Esophagus squamous epithelium (tissue), 5 donors: ENCODE measurements around the gene ULK4. TPM values are rescaled to one million over a fixed set of nuclear protein-coding genes. Genes with fewer than 3 reads are reported as not detected.

Source experiments
- DNase-seq: peaks from one replicate; lab custom pipeline; 2025; lab: John Stamatoyannopoulos, UW
- H3K27ac ChIP-seq, 4 donors: fragments of 200-600 bp; sonication (generic); one replicate each; pipeline ENCODE4 v1.5.1; 2016 to 2019; ENCODE audit warnings: mild to moderate bottlenecking in 1 of 4
- H3K27me3 ChIP-seq, 4 donors: fragments of 200-600 bp; sonication (generic); 1 replicate in 3 of 4; 2 replicates in 1 of 4; pipeline versions ENCODE4 v1.5.1 to v1.6.0; 2017 to 2021; ENCODE audit warnings: antibody characterized with exemption in 1 of 4
- H3K36me3 ChIP-seq, 3 donors: fragments of 200-600 bp; sonication (generic); one replicate each; pipeline ENCODE4 v1.5.1; 2016 to 2019
- H3K4me1 ChIP-seq, 3 donors: fragments of 200-600 bp; sonication (generic); one replicate each; pipeline ENCODE4 v1.5.1; 2017 to 2019
- H3K4me3 ChIP-seq, 4 donors: fragments of 200-600 bp; sonication (generic); 1 replicate in 3 of 4; 2 replicates in 1 of 4; pipeline ENCODE4 v1.5.1; 2016 to 2019; ENCODE audit warnings: mild to moderate bottlenecking in 2 of 4, moderate library complexity in 1 of 4
- H3K9me3 ChIP-seq, 3 donors: fragments of 200-600 bp; sonication (generic); one replicate each; pipeline ENCODE4 v1.5.1; 2016 to 2019
- POLR2A ChIP-seq, 4 donors: fragments of 450-650 bp; IDR thresholded peaks; one replicate each; pipeline ENCODE4 v1.6.1; 2017; ENCODE audit warnings: antibody characterized with exemption in 4 of 4, mild to moderate bottlenecking in 4 of 4, moderate library complexity in 3 of 4
- WGBS, 2 donors: methylation state at CpG; one replicate each; pipeline ENCODE4 v1.1.5; 2018; 5-methylcytosine and 5-hydroxymethylcytosine counted together
- intact Hi-C: fragments of 100-400 bp; cut with DNase I; formaldehyde crosslinking; loops from one replicate; pipeline ENCODE4 v1.15.0; 2022
- total RNA-seq, 4 donors: library from RNA; depleted of rRNA; stranded (reverse); fragments of >200 nt; gene quantifications; one replicate each; pipeline ENCODE4 v1.1.0, GENCODE V29; 2016
- TF ChIP-seq, protein P1 (sequence below), 6 experiments: fragments of 450-650 bp in 4 of 6; fragments of 200-600 bp in 2 of 6; sonication (generic) in 2 of 6; IDR thresholded peaks; one replicate each; pipeline ENCODE4 v1.5.1; 2016 to 2019; ENCODE audit warnings: antibody characterized with exemption in 6 of 6, mild to moderate bottlenecking in 4 of 6, moderate library complexity in 4 of 6
- donor health status: DM: yes; HTN: yes; CAD: no.

ULK4 gene
- total RNA-seq, 4 donors from 2014 or later, result 2.2 to 11.4 (median 7.9) TPM

DNA sequence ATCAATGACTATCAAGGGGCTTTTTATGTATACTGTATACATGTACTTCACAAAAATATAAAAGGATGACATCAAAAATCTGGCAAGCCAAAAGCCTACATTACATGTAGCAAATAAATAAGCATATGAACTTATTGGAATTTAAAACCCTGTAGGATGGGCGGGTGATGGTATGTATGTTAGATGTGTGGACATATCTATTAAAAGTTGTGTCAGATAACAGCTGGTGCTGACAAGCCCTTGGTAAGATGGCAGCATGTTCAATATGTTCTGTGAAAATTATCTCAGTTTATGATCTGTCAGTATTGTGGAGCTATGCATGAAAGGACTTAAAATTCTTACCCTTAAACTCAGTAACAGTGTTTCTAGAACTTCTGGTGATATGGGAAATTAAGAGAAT lies 742.5 kb downstream of the ULK4 start:
- no peak for DNase-seq
- WGBS, 2 donors, result 78 to 79% methylated on average over 1 of the region's 1 CpG
- Histone ChIP-seq H3K9me3 (no peaks in the 10 kb centered on the region), H3K27ac (no peak overlapping the region), H3K27me3 (no peaks in the 10 kb centered on the region), H3K4me1 (peaks cover 3 to 98% (median 37%) of the 10 kb centered on the region in 3 donors), H3K36me3 (peaks cover 0 to 8% (median 0%) of the 10 kb centered on the region in 3 donors), H3K4me3 (no peak overlapping the region)
- intact Hi-C loops, result loop anchor here (10.0 kb wide), 1 partner anchor 635 kb away; no protein-coding TSS in a partner anchor
- no peak for TF ChIP-seq POLR2A (IDR thresholded peaks at IDR 0.05)
- TF ChIP-seq, protein P1, sequence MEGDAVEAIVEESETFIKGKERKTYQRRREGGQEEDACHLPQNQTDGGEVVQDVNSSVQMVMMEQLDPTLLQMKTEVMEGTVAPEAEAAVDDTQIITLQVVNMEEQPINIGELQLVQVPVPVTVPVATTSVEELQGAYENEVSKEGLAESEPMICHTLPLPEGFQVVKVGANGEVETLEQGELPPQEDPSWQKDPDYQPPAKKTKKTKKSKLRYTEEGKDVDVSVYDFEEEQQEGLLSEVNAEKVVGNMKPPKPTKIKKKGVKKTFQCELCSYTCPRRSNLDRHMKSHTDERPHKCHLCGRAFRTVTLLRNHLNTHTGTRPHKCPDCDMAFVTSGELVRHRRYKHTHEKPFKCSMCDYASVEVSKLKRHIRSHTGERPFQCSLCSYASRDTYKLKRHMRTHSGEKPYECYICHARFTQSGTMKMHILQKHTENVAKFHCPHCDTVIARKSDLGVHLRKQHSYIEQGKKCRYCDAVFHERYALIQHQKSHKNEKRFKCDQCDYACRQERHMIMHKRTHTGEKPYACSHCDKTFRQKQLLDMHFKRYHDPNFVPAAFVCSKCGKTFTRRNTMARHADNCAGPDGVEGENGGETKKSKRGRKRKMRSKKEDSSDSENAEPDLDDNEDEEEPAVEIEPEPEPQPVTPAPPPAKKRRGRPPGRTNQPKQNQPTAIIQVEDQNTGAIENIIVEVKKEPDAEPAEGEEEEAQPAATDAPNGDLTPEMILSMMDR (IDR thresholded peaks at IDR 0.05), result no peak

DNA sequence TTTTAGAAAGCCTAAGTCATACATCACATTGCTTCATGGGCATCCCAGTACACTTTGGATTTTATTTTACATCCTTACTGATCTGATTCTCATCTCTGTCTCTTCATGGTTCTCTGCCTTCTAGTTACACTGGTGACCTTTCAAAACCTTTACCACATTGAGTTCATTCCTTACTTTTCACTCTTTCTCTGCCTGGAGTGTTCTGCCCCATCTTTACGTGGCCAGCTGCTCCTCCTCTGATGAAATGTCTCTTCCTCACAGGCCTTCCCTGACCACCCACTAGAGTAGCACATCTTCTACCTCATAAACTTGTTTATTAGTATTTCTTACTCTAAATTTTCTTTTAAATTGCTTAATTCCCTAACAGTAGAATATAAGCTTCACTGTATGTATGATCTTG lies 744.9 kb downstream of the ULK4 start:
- no peaks in the 10 kb centered on the region for H3K27me3 ChIP-seq
- TF ChIP-seq, protein P1 (IDR thresholded peaks at IDR 0.05), result no peak
- TF ChIP-seq POLR2A (IDR thresholded peaks at IDR 0.05), result no peak
- DNase-seq, result no peak
- H3K9me3 ChIP-seq, result no peaks in the 10 kb centered on the region
- WGBS, 2 donors, result 35 to 55% methylated on average over 1 of the region's 1 CpG
- H3K4me1 ChIP-seq, result peaks cover 3 to 98% (median 34%) of the 10 kb centered on the region in 3 donors
- H3K36me3 ChIP-seq, result no peaks in the 10 kb centered on the region
- H3K27ac ChIP-seq, result no peak overlapping the region
- intact Hi-C loops, result loop anchor here (10.0 kb wide), 1 partner anchor 632 kb away; no protein-coding TSS in a partner anchor
- no peak overlapping the region for H3K4me3 ChIP-seq

DNA sequence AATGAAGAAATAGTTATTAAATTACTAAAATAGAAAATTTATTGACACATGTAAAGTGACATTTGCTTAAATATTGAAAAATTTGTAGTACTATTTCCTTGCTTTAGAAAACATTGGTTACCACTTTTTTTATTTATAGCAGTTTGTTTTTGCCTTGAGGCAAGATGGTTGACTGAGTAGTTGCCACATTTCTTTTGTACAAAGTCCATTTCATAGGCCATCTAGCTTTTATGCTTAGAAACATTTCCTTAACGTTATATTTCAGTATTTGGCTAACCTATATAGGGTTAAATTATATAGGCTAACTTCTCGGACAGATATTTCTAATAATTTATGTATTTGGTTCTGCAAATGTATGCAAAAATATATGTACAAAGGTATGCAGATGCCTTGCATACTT lies 745.5 kb downstream of the ULK4 start:
- TF ChIP-seq POLR2A (IDR thresholded peaks at IDR 0.05), result no peak
- TF ChIP-seq, protein P1 (IDR thresholded peaks at IDR 0.05), result no peak
- Histone ChIP-seq H3K4me1 (peaks cover 1 to 97% (median 30%) of the 10 kb centered on the region in 3 donors), H3K9me3 (no peaks in the 10 kb centered on the region), H3K27me3 (no peaks in the 10 kb centered on the region), H3K4me3 (no peak overlapping the region), H3K36me3 (no peaks in the 10 kb centered on the region), H3K27ac (no peak overlapping the region)
- intact Hi-C loops, result loop anchor here (10.0 kb wide), 1 partner anchor 632 kb away; no protein-coding TSS in a partner anchor
- 54 to 65% methylated on average over 2 of the region's 2 CpGs for WGBS, 2 donors
- DNase-seq, result no peak

GRCh38 chr3:41213588-41213987 lies 748.3 kb downstream of the ULK4 start:
- Histone ChIP-seq H3K27ac (no peak overlapping the region), H3K36me3 (peaks cover 0 to 9% (median 0%) of the 10 kb centered on the region in 3 donors), H3K4me3 (no peak overlapping the region), H3K27me3 (no peaks in the 10 kb centered on the region), H3K9me3 (no peaks in the 10 kb centered on the region), H3K4me1 (peaks cover 0 to 82% (median 23%) of the 10 kb centered on the region in 3 donors)
- TF ChIP-seq, protein P1 (IDR thresholded peaks at IDR 0.05), result no peak
- TF ChIP-seq POLR2A (IDR thresholded peaks at IDR 0.05), result no peak
- DNase-seq, result no peak
- intact Hi-C loops, result loop anchor here (10.0 kb wide), 1 partner anchor 629 kb away; no protein-coding TSS in a partner anchor
- WGBS, 2 donors, result 28 to 29% methylated on average over 2 of the region's 2 CpGs

DNA sequence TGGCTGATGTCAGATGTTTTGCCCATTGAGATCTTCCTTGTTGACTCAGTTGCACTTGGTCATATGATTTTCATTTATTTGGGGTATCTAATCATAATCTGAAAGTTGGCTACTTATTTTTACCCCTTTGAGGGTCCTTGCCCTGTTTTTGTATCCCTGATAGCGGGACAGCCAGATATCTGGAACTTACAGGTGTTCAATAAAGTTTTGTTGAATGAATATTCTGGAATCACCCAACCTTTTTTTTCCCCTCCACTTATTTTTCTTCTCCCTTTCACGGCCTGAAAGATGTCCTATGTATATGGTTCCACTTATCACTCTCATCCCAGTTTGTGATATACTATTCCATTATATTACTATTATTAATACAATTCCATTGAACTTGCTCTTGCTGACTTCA lies 749.8 kb downstream of the ULK4 start:
- Histone ChIP-seq H3K27me3 (no peaks in the 10 kb centered on the region), H3K9me3 (no peaks in the 10 kb centered on the region), H3K4me1 (peaks cover 0 to 82% (median 22%) of the 10 kb centered on the region in 3 donors), H3K27ac (no peak overlapping the region), H3K4me3 (no peak overlapping the region), H3K36me3 (peaks cover 0 to 9% (median 0%) of the 10 kb centered on the region in 3 donors)
- intact Hi-C loops, result loop anchor here (10.0 kb wide), 1 partner anchor 627 kb away; no protein-coding TSS in a partner anchor
- WGBS, 2 donors, result 91 to 93% methylated on average over 2 of the region's 2 CpGs
- no peak for TF ChIP-seq POLR2A (IDR thresholded peaks at IDR 0.05)
- TF ChIP-seq, protein P1 (IDR thresholded peaks at IDR 0.05), result no peak
- no peak for DNase-seq
